Measurements from ENCODE around the gene NAT16.
"Not testable (repeated sequence)": the region's sequence is repeated elsewhere in the genome, so short reads cannot be mapped to it uniquely, and the experiment has no call there.

Gene NAT16

DNA sequence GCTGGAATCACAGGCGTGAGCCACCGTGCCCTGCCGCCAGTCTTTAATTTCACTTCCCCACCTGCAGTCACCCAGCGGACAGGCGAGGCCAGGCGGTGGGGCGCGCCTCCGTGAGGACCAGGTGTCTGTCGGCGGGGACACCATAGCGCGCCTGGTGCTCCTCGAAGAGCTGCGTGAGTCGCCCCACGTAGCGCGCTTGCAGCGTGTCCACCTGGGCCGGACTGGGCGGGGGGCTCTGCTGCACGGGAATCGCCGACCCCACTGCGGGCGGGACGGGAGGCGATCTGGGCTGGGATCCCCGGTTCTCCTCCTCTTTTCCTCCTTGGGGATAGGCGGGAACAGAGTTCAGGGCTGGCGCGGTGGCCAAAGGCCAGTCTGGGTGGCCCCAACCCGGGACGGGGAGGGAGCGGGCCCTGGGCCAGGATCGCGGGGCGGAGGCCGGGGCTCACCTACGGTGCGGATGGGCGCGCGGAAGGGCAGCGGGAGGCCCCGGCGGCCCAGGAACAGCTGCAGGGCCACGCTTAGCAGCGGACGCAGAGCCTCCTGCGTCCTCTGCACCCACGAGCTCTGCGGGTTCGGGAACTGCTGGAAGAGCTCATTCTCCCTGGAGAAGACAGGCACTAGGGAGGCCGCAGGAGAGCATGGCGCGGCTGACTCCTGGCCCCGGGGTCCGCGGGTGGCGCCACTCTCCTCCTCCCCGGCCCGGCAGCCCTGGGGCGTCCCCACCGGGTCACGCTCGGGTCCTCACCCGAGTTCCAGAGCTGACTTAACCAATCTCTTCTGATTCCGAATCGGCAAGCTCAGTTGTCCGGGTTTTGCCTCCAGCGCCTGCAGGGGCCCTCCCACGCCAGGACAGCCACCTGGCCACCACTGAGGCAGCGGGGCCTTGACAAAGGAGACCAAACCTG lies 21.9 kb upstream of the NAT16 start:
- DNase-seq: no peak

DNA sequence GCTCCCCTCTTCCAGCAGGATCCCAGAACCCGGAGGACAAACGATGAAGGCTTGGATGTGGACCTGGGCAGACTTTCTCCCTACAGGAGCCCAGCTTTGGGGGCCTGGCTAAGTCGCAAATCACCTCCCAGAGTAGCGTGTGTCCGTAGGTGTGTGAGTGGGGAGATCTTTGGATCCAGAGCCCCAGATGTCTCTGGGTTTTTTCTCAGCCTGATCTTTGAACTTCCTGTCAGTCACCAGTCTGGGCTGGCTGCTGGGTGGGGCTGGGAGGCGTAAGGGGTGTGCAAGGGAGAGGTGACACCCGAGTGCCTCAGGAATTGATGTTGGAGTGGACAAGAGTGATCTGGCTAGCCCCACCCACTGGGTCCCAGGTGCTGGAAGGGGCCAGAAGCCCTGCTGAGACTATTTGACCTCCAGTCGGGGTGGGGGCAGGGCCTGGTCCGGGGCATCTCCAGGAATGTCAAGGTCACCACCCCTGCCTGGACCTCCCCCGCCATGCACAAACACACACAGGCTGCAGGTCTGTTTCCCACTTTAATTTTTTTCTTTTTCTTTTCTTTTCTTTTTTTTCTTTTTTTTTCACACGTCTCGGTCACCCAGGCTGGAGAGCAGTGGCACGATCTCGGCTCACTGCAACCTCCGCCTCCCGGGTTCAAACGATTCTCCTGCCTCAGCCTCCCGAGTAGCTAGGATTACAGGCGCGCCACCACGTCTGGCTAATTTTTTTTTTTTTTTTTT lies 20.9 kb upstream of the NAT16 start, which contains the start of gene MOGAT3:
MOGAT3 (minus strand) TSS at position 175 of the 738 bp plus-strand sequence. CDS start 182 bp downstream, outside the sequence.
- no peak for DNase-seq

DNA sequence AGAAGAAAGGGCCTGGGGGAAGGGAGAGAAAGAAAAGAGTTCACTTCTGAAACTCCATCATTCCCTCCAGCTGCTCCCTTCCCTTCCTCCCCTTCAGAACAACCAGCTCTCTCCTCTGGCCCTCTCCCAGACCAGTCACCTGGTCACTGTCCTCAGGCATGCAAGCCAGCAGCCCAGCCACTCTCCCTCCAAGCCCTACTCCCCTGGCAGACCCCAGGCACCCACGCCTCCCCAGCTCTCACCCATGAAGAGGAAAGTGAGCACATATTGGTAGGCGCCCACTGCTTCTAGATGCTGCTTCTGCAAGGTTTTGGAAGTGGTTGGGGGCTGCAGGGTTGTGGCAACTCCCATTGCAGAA lies 20.4 kb upstream of the NAT16 start:
- no peak for DNase-seq

DNA sequence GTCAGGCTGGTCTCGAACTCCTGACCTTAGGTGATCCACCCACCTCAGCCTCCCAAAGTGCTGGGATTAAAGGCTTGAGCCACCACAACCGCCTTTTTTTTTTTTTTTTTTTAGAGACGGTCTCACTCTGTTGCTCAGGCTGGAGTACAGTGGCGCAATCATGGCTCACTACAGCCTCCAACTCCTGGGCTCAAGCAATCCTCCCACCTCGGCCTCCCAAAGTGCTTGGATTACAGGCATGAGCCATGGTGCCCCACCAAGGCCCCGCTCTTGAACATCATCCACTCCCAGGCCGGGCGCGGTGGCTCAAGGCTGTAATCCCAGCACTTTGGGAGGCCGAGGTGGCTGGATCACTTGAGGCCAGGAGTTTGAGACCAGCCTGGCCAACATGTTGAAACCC lies 19.4 kb upstream of the NAT16 start:
- DNase-seq: not testable (repeated sequence)

DNA sequence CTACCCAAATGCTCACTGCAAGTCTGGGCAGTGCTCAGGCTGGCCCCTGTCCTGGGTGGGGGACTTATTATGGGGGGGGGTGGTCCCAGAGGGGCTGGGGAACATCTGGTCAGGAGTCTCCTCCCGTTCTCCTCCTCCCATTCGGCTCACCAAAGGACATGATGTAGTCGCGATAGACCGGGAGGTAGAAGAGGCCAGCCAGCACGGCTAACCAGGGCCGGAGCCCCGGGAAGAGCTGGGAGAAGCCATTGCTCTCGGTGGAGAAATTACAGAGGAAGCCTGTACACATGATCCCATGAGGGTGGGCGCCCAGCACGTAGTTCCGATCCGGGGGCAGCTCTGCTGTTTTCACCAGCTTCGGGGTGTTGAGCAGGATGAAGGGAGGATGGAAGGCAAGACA lies 18.4 kb upstream of the NAT16 start:
- no peak for DNase-seq

DNA sequence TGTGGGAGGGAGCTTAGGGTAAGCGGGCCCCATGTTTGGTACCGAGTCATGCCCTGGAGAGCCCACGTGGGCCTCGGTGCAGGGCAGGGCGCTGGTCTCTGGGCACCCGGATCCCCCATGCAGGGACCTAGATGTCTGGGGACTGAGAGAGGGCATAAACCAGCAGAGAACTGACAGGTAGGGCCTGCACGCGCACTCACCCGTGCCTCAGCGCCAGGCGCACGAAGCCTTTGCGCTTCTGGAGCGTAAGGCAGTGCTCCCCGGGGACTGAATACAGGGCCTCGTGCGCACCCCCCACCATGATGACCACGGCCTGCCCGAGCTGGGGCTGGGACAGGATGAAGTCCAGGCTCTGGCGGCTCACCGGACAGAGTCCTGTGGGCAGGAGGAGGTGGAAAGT lies 17.9 kb upstream of the NAT16 start:
- DNase-seq: no peak

DNA sequence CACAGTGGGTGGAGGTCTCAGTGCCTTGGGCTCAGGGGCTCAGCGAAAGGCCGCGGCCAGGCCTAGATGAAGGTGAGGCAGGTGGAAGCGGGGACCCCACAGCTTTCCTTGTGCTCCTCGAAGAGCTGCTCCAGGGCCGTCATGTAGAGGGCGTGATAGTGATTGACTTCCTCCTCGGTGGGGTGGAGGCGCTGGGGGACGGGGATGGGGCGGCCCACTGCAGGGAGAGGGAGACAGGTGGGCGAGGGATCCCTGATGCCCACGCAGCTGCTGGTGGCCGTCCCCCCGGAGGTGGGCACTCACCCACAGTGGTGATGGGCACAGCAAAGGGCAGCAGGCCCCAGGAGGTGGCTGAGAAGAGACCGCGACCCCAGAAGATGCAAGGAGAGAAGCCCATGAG lies 15.8 kb upstream of the NAT16 start:
- DNase-seq: no peak

DNA sequence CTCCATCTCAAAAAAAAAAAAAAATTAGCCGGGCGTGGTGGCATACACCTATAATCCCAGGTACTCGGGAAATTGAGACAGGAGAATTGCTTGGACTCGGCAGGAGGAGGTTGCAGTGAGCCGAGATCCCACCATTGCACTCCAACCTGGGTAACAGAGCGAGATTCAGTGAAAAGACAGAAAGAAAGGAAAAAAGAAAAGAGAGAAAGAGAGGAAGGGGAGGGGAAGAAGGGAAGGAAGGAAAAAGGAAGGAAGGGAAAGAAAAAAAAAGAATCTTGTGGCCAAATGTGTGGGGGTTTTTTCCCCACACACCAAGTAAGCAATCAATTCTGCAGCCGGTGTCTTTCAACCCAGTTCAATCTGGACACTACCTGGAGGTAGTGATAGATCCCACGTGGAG lies 9.0 kb upstream of the NAT16 start:
- DNase-seq: no peak

DNA sequence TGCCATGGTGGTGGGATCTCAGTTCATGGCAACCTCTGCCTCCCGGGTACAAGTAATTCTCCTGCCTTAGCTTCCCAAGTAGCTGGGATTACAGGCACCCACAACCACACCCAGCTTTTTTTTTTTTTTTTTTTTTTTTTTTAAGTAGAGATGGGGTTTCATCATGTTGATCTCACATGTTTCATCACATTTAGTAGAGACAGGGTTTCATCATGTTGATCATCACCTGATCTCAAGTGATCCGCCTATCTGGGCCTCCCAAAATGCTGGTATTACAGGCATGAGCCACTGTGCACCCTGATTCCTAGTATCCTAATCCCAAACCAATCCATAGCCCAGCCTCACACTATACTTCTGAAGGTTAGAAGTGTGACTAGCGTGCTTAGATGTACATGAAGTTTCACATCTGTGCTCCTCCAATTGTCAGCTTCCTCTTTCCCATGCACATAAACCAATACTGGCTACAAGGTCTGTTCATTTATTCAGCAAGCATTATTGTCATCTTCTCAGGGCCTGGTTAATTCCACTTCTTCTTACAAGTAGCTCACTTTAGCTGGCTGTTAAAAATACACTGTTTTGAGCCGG lies 6.8 kb upstream of the NAT16 start:
- DNase-seq: no peak

DNA sequence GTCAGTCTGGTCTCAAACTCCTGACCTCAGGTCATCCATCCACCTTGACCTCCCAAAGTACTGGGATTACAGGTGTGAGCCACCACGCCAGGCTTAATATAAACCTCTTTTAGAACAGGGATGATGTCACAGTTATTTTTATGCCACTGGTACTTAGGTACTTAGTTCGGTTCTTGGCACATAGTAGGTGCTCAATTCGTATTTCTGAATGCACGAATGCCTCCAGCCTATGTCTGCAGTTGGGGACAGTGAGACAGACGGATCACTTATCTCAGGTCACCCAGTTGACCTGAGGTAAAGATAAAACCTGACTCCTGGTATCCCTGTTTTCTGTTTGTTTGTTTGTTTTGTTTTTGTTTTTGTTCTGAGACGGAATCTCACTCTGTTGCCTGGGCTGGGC lies 6.1 kb upstream of the NAT16 start:
- DNase-seq: no peak

DNA sequence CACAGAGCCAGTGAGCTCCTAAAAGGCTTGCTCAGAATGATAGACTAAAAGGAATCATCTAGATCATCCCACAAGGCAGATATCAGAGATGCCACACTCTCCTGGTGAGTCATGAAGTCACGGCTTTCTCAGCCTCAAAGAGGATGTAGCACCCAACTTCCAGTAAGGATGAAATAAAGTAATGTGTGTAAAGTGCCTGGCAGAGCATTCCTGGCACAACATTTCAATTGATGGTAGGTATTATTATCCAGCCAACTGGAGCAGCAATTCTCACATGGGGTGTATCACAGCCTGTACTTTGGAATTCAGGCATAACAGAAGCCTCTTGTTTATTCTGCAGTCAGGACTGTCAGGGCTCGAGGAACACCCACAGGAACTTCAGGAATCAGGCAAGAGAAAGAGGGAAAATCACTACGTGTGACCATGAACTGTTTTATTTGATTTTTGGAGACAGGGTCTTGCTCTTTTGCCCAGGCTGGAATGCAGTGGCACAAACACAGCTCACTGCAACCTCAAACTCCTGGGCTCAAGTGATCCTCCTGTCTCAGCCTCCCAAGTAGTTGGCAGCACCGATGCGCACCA lies 5.3 kb upstream of the NAT16 start:
- DNase-seq: no peak

DNA sequence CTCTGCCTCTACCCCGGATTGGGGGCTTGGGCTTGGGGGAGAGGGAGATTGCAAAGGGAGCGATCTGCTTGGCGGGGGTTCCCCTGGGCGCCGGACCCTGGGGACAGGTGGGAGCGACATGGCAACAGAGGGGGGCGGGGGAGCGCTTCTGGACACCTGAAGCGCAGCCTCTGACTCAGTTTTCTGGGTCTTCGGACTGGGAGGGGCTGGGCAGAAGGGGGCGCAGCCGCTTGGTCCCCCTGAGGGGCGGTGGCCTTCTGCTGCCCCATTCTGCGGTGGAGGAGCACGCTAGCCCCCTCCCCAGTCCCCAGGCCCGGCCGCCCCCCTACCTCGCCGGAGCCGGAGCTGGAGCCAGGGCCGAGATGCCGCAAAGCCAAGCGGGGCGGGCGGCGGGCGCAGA lies 380 bp downstream of the NAT16 start:
- DNase-seq: no peak

DNA sequence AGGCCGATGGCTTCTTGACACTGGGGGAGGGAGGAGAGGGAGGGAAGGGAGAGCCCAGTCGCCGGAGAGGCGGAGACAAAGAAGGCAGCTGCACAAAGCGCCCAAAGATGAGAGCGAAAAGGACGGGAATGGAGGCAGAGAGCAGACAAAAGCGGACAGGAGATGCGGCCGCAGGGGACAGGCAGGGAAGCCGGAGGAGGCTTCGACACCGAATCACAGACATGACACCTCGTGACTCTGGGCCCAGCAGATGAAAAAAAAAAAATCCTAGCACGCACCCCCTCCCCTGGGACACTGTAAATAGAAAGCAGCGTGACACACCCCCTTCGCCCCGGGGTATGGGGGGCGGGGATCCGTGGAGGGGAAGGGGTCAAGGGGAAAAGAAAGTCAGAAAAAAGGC lies 976 bp downstream of the NAT16 start:
- no peak for DNase-seq

DNA sequence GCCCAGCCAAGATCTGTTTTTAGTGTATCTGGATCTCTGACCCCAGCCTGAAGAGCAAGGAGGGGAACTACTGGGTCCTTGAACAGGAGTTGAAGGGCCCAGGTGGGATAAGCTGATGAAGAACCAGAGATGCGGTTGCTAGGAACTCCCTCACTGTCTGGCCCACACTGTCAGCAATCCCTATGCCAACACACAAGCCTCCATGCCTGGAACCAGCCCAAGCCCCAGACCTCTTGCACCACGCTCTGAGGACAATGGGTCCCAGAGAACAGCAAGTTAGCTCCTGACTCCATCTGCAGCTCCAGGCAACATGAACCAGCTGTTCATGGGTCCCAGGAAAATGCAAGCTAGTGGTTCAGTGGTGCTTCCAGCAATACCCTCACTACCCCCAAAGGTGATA lies 2.4 kb downstream of the NAT16 start:
- no peak for DNase-seq

DNA sequence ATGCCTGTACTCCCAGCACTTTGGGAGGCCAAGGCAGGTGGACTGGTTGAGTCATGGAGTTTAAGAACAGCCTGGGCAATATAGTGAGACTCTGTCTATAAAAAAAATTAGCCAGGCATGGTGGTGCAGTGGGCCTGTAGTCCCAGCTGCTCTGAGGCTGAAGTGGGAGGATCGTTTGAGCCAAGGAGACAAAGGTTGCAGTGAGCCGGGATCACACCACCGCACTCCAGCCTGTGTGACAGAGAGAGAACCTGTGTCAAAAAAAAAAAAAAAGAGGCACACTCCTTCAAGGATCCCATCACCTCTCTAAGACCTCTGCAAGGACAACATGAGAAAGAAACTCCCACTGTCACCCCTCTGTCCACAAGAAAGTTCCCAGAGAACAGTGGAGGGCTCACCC lies 4.4 kb downstream of the NAT16 start:
- DNase-seq: no peak

DNA sequence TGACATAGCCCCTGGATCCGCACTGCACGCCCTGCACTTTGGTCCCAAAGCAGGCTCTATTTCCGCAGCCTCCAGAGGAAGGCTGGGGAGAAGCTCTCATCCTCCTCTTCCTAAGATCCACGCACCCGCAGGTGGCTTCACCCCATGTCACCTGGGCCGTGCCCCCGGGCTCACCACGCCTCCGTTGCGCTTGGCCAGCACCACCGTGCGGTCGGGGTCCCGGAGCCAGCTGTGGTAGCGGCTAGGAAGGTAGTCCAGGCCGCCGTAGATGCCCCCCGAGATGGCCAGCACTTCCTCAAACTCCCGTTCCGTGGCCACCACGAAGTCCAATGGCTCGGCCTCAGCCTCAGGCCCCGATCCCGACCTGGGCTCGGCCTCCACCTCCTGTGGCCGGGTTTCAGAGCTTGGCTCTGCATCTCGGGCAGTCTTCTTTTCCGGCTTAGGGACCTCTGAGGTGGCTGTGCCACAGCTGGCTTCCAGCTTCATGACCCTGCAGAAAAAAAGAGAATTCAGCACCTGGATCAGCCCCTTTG lies 5.7 kb downstream of the NAT16 start:
- DNase-seq: no peak

DNA sequence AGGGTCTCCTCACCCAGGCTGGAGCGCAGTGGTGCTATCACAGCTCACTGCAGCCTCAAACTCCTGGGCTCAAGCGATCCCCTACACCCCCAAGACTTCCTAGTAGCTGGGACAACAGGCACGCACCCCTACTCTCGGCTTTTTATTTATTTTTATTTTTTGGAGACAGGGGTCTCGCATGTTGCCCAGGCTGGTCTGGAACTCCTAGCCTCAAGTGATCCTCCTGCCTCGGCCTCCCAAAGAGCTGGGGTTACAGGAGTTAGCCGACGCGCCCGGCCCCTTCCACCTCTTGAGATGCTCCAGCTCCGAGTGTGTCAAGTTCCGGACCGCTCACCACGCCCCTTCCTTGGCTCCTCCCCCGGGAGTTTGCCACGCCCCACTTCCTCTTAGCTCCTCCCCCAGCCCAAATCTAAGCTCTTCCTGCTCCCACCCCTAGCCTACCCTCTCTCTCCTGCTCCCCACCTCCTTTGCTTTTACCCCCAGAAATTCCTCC lies 6.3 kb downstream of the NAT16 start:
- DNase-seq: peak; percentile 51

DNA sequence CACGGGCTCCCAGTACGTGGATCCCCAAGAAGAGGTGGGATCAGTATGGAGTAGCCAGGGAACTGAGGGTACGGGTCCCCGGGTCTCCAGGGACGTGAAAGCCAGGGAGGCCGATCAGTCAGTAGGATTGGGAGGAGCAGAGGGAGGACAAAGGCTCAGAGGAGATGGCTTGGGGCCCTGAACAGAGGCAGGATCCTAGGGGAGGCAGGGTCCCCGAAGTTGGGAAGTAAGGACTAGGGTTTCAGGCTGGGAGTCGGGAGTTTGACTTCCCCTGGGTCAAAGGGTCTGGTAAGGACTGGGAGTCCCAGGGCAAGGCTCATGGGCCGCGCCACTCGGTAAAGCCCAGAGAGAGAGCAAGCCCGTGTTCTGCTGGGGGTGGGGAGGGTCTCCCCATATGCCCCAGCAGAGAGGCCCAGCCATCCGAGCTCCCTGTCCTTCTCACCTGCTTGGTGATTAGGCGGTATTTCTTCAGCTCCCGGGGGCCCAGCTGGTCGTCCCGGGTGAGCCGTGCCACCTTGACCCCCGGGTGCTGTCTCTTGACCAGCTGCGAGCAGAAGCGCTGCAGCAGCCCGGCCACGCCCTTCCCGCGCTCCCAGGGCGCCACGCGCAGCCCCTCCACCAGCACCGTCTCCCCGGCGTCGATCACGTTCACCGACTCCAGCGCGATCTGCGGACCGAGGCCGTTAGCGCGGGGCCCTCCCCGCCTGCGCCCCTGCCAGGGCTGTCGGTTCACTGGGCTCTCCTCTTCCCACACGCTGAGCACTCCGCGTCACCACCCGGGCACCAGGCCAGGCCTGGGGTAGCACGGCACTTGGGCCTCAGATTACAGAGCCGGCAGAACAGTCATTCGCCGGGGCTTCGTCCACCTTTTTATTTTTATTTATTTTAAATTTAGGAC lies 7.0 kb downstream of the NAT16 start:
- no peak for DNase-seq

DNA sequence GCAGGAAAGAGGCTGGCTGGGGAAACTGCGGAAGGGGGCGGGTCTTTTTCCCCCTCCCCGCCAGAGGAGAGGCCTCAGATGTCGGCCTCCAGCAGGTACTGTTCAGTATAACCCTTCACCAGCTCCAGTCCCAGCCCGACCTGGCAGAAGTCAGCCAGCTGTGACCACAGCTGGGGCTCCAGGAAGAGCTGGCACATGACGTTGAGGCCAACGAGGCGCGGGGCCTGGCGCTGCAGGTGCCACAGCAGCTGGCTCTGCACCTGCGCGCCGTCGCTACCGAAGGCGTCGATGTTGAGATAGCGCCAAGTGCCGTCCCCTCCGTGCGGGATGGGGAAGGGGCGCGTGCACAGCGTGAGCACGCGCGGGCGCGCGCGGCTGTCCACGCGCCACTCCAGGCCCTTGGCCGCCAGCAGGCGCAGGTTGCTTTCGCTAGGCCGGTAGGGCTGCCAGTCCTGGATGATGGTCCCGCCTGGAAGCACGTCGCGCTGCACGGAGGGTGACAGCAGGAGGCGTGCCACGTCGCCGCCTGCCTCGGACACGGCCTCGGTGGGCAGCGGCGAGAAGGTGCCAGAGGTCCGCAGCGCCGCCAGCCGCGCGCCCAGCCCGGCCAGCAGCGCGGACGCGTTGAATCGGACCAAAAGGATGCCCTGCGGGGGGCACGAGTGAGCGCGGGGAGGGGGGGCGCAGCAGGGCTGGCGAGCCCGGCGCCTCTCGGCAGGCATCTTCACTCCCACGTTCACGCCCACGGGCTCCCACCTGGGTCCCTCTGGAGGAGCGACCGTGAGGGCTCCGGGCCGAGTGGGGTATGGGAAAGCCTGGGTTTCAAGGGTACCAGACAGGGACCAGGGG lies 7.9 kb downstream of the NAT16 start:
- DNase-seq: no peak

DNA sequence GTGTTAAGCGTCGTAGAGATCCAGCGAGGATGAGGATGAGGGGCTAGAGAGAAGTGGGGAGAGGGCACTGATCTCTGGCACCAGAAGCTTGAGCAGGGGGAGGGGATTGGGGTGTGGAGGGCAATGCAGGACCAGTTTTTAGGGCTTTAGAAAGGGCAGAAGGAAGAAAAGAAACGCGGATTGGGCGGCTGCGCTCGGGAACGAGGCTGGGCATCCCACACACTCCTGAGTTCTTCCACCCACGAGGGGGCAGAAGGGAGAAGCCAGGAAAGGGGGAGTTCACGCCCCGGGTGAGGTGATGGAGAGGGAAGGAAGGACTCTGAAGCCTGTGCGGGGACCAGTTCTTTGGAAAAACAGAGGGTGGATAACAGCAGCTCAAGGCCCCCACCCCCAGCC lies 8.7 kb downstream of the NAT16 start:
- DNase-seq: no peak
